Stimulated activated CD4-positive, alpha-beta T cell treated with anti-CD3 and anti-CD28 coated beads, TNF-alpha, amount 100 ng/mL, for 24 hours (primary cell): Measurements from ENCODE around the gene PDE4D.

Experiments used
- DNase-seq, 3 experiments: peaks; one replicate each; pipeline ENCODE4 v3.0.0-alpha.2; 2020; ENCODE audit warnings: low read depth in 3 of 3

PDE4D gene

DNA sequence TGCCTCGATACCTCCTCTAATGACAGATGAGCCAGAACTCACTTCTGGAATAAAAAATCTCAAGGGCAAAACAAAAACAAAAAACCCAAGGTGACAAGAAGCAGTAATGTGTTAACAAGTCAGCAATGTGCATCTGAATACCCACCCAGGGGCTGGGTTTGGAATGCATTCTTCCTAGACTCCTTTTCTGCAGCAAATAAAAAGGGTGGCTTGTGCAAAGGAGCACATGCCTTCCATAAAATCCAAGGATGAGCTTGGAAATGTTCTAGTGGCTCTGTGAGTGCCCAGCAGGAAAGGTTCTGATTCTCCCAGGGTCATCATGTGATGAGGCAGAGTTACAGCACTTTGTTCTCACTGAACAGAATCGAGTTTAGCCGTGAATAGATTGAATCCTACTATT lies 710.8 kb downstream of the PDE4D start:
- no peak for DNase-seq

DNA sequence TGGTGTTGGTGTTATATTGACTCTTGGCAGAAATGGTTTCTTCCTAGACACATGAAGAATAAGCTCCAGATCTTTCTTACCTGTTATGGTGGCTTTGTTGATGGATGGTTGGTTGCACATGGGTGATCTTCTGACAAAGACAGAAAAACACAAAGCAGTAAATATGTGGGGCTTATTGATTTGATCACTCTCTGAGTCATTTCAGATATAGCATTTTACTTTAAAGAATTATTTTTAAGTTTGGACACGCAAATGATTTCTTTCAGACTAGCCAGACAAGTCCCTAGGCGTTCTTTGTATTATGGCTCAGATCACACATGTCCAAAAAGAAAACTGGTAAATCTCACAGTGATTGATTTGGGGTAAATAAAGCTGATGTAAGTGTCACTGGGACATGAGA lies 713.0 kb downstream of the PDE4D start:
- no peak for DNase-seq

DNA sequence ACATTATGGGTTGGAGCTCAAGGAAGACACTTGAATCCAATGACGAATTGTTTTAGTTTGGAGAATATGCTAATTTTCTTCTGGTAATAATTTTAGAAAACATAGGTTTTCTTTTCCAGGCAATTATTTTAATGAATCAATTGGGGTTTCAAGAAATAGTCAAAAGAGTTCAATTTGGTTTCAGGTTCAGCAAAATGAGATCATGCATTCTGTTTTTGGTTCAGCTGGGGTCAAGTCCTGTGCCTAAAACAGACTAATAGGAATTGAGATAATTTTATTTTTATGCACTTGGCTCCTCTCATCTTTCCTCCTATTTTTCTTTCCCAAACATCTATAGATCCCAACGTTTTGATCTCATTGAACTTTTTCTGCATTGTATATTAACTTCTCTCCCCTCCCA lies 713.8 kb downstream of the PDE4D start:
- no peak for DNase-seq

DNA sequence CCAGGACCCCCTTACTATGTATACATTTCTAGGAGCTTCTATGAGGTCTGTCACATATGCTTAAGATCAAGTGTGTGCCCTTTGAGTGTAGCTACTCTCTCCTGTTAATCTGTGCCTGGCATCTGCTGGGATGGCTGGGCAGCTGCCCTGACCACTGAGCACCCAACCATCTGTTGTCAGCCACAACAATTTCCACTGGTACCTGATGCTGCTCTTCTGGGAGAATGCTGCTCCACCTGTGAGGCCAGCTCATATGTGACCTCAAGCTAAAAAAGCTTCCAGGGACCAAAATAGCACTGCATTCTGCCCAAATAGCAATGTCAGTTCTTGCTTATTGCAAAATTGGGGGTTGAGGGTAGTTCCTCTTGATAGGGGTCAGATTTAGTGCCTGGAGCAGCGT lies 715.0 kb downstream of the PDE4D start:
- DNase-seq, result no peak

DNA sequence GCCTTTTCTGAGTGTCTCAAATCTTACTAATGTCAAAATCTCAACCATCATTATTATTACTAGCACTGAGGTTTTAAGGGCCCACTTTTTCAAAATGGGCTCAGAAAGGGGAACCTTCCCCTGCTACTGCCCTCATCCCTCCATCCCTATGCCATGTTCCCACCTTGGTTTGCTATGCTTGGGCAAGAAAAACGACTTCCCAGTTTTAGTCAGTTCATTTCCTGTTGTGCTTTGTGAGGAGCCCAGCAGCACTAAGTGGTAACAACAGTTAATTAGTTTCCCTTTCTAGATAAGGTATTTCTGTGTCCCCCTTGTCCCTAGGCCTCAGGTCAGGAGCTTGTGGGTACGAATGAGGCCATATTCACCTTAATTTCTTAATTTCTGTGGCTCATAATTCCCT lies 715.5 kb downstream of the PDE4D start:
- no peak for DNase-seq

DNA sequence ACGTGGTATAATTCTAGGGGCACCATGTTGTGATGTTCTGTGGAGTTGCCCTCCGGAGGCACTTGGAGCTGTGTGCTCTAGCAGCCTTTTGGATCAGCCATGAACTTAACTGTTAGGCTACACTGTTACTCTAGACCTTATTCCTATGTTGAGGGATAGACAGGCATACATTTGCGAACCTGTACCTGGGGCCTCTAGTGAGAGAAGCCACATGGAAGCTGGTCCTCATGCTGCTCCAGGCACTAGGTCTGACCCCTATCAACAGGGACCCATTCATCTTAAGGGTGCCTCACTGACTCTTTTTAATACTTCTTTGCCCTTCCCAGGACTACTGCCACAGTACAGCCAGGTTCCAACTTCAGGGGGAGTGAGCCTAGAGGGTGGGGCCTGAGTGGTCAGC lies 715.9 kb downstream of the PDE4D start:
- DNase-seq, result no peak

DNA sequence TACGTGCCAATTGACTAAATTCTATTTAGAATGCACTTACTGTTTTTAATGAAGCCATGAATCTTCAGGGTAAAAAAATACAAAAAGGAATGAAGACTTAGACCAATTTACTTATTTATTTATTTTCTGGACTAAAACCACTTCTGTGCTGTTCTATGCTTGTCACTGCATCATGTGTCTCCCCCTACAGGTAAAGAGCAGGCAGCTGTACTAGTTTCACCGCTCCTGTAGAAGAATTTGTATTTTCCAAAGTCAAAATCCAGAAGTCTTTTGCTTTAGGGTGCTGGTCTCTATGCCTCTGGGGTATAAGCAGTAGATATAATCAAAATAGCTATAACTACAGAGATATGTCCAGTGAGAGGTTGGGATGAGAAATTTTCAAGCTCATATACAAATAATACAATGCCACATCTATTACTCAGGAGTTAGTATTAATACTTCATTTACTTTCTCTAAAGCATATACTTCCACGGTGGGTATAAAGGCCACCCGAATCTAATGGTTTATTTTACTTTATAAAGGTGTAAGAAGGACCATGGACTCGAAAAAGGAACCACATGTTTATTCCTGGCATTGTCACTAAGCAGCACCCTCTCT lies 719.2 kb downstream of the PDE4D start:
- DNase-seq, result no peak

DNA sequence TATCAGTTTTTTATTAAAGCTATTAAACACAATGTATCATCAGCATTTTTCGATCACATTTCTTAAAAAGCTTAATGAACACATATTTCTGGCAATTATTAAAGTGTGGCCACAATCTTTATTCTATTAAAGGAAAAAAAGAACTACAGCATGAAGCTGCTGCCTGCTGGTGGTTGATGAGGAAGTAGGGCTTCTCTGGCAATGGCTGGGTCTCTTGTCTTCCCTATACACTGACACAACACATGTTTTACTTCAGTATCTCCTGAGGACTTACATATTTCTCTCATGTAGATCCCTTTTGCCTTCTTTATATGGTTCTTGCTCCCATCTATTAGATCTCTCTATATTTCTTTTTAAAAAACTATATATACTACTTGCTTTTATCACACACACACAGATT lies 719.9 kb downstream of the PDE4D start:
- DNase-seq, result no peak

DNA sequence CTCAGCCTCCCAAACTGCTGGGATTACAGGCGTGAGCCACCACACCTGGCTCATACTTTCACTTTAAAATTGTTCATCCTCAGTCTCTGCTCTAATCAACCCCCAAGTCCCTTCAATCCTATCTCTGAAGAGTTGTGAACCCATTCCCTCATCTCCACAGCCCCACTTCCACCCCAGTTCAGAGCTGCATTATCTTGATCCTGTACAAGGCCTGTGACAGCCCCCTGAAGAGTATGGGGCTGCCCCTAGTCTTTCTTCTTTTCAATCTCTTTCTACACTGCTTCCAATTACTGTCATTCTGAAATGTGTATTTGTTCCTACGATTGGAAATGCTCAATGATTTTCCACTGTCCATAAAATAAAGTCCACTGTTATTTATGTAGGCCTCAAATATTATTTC lies 722.4 kb downstream of the PDE4D start:
- DNase-seq, result no peak

DNA sequence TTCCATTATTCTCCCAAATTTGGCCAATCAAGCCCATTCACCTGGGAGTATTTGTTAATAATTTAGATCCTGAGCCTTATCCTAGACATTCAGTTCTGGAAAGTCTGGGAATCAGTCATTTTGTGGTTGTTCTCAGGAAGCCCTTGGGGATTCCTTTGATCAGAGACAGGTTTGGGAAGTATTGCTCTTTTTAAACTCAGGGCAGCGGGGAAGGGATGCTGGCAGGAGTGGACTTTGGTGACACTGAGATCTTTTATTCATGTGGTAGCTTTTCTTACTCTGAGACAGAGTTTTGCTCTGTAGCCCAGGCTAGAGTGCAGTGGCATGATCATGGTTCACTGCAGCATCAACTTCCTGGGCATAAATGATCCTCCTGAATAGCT lies 723.8 kb downstream of the PDE4D start:
- DNase-seq, result no peak

DNA sequence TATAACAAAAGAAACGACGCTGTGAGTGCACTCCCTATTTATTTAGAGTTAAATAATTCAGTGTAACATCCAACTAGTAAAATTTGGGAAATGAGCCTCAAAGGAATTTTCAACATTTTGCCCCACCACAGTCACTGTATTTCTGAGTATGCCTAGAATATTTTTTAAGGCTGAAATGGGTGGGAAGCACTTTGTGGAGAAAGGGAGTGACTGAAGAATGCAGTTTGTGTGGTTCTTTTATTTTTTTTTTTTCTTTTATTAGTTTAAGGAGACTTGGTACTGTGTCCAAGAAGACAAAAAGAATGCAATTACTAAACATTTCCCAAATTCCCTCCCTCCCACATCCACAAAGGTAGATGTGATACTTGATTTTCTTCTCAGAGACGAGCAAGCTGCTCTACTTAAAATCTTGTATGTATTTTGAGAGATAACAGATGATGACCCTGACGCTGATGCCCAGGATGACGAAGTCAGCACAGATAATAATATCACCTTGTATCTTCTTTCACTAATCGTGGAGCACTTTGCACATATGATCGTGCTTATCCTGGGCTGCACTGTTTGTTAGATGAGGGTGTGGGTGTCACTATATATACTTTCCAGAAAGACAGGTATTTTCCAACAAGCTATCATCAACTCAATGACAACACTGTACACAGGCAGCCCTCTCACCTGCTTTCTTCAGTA lies 724.3 kb downstream of the PDE4D start:
- DNase-seq, result no peak

DNA sequence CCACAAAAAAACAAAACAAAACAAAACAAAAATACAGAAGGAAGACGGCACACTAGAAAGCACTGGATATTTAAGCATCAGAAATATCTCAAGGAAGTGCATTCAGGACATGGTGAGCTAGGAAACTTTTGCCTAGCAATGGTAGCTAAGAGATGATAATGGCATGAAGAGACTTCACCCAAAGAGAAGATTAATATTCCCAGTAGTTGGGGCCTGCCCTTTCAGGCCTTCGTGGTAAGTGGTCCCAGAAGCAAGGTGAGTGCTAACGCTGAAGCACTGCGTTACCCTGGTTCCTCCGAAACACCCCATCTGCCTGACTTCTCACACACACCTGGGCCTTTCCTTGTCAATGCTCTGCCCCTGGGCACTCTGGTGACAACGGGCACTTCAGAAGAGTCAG lies 725.5 kb downstream of the PDE4D start:
- DNase-seq, result no peak

DNA sequence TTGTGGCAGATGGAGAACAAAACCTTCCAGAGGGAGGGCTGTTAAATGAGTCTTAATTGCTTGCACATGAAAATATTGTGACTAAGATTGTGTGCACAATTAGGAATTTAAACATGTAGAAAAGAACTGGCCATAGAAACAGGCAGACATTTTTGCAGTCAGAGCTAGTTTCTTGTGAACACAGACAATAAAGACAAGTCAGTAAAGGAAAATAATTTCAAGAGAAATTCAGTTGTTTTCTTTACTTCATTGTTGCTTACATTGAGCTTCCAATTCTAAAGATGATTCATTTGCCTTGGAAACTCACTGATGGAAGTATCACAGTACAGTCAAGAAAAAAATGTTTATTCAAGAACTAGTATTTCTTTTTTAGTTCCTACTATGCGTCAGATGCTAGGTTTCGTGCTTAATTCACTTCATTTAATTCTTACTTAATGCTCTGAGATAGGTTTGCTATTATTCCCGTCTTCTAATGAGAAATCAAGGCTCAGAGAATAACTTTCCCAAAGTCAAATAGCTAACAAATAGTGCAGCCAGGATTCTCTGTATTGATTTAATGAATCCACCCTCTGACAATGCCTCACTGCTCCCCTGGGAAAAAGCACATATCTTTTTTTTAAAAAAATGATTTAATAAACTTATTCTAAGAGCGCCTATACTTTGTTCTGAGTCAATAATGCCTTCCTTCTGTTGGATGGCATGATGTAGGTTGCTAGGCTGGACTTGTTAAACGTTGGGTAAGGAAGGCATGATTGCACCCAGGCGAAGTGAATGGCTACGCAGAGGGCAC lies 729.3 kb downstream of the PDE4D start:
- no peak for DNase-seq

DNA sequence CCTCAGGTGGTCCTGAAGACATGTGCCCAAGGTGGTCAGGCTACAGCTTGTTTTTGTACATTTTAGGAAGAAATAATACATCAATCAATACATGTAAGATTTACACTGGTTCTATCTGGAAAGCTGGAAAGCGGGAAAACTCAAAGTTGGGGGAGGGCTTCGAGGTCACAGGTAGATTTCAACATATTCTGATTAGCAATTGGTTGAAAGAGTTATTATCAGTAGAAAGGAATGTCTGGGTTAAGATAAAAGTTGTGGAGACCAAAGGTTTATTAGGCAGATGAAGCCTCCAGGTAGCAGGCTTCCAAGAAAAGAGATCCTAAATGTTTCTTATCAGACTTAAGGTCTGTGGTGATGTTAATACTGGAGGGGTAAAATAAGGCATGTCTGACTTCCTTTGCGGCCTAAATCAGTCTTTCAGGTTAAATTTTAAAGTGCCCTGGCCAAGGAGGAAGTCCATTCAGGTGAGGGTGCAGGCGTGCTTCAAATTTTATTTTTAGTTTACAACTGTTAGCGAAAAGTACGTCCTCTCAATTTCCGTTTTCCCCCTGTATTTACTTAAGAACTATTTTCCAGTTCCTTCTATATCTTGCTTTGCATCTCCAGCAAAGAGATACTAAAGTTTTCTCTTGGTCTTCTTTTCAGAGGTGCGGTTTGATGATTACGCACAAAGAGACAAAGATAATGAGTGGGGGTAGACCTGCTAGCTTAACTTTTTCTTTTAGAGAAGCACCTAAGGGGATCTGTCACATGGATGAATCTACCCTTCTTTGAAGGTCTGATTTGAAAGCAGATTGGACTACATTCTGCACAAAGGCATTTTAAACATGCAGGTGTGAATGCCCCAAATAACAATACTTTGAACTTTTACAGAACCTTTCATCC lies 732.1 kb downstream of the PDE4D start:
- no peak for DNase-seq

DNA sequence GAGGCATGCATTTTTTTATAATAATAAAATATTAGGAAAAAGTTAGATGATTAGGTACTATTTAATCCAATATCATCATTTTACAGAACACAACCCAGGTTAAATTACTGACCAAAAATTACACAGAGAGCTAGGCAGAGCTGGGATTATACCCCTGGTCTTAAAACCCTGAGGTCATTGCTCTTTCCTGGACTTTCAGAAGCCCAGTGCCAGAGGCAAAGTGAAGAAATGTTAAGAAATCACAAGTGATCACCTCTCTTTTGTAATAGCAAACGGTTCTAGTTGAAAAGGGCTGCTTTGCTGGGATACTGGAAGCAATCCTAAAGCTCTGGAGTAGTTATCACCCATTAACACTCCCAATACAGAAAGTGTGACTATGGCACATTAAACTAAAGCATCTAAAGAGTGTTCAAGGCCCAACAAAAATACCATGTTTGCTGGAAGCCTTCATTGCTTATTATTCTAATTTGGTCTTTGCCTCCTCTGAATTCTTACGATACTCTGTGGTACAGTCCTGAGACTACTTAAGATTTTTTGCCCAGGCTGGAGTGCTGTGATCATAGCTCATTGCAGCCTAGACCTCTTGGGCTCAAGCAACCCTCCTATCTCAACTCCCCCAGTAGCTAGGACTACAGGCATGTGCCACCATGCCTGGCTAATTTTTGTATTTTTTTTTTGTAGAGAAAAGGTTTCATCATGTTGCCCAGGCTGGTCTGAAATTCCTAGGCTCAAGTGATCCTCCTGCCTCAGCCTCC lies 734.7 kb downstream of the PDE4D start:
- no peak for DNase-seq

DNA sequence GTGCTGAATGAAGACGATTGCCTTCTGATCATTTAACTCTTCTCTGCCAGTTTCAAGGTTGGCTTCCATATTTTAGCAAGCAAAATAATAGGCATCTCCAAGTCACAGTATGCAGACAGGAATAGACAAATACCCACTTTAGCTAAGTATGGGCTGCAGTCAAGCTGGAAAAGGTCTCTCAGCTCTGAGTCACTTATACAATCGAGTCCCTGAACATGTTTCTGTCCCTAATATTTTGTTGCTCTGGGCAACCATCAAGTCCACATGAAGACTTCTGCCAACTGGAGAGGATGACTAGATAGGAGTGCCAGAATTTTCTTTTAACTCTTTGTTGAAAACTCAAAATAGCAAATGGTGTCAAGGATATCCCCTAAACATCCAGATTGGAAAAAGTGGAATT lies 735.4 kb downstream of the PDE4D start:
- DNase-seq, result no peak

DNA sequence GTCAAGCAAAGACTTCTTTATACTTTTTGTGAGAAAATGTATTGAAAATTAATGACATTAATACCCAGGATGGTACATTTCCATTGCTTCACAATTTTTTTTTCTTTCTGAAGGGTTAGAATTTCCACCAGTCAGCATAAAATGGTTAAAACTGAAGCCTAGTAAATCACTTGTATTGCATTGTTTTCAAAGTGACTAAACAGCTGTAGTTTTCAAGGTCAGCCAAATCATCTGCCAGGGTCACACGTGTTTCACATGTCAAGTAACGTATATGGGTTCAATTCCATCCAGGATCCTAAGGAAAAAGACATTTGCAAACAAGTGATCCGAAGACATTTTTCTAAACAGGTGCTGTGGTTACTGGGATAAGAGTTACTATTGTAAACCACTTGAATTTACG lies 736.5 kb downstream of the PDE4D start:
- DNase-seq, result no peak

DNA sequence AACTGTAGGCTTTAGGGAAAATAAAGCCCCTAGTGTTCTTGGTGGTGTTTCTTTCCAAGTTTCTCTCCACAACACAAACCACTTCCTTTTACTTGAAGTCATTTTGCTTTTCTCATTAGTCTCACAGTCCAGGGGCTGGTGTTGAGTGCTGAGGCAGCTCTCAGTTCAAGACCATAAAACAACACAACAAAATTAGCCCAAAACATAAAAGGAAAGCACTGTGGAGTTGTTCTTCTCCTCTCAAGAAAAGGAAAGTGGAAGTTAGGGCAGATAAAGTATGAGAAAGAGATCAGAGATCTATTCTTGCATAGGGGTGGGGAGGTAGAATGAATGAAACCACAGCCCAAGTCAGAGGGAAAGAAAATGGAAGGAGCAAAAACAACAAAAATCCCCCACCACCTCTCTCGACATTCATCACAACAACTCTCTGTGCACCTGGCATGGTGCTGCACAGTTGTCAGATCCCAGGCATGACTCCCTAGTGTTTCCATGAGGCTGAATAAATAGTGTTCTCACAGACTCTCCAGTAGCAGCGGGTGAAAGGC lies 740.8 kb downstream of the PDE4D start:
- no peak for DNase-seq

DNA sequence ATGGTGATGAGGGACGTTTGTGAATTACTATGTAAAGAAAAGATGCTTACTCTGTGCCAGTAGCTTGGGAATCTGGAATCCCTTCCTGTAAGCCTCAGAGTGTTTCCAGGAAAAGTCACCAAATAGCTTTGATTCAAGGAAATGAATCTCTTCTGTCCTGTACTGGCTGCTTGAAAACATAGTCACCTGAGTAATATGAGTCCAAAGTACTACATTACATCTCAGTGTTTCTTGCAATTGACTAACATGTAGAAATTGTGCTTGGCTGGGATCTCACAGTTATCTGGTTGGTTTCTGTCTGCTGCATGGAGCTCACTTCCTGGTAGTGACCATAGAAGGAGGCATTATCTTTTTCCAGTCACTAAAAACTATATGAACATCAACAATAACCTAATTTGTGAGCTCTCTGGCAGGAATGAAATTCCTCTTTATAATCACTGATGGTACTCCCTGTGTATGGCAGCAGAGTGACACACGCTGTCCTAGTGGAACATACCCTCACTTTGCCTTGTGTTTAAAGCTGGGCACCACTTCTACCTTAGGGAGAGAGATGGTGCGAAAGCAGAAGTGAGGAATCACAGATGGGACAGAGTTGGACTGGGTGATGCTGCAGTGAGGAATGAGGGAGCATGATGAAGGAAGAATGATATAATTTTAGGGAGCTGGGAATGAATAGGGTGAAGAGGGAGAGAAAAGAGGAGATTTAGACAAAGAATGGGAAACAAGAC lies 742.2 kb downstream of the PDE4D start:
- DNase-seq, result no peak

DNA sequence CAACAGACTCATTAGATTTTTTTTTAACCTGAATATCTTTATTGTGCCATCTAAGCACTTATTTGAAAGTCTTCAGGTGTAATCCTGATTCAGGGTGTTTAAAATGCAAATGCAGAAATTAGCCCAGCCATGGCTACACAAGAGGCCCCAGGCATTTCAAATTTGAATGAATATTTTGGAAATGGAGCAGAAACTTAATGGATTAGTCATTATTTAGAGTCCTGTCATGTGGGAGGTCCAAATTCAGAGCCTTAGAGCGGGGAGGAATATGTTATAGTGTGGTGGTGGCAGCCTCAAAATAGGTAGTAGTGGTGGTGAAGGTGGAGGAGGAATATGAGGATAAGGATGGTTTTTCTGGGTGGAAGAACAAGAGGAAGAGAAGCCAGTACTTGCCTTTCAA lies 743.7 kb downstream of the PDE4D start:
- no peak for DNase-seq

DNA sequence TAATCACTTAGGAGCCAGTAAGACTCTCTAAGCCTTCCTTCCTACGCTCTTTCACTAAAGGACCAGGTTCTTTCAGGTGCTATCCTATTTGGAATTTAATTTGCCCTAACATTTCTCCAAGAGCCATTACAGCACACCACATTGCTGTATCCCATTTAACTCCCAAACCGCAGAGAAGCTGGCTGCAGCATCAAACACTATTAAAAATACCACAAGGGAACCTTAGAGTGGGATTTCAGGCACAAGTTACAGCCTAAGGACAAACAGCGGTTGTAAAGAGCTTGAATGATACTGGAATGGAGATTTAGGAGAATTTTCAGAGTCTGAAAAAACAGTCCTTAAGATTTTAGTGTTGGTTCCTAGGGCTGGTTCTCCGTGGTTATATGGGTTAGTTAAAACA lies 744.3 kb downstream of the PDE4D start:
- DNase-seq, result no peak
